Lower leg skin (tissue), 4 donors: ENCODE results near the gene ERC2. TPM values are rescaled to one million over a fixed set of nuclear protein-coding genes. Genes with fewer than 3 reads are reported as not detected.

Source experiments
- DNase-seq, 2 donors: peaks; one replicate each; pipeline ENCODE4 v3.0.0-alpha.2; 2019; ENCODE audit warnings: low spot score in 2 of 2
- H3K4me3 ChIP-seq: fragments of 200-600 bp; sonication (generic); 2 replicates; pipeline ENCODE4 v1.5.1; 2017; ENCODE audit warnings: mild to moderate bottlenecking, low read depth; ENCODE audit not compliant: poor library complexity, severe bottlenecking
- POLR2A ChIP-seq, 2 donors: fragments of 450-650 bp; IDR thresholded peaks; one replicate each; pipeline ENCODE4 v1.6.1; 2016 to 2017; ENCODE audit warnings: antibody characterized with exemption in 2 of 2, mild to moderate bottlenecking in 1 of 2, moderate library complexity in 1 of 2
- WGBS, 2 donors: methylation state at CpG; one replicate each; pipeline ENCODE4 v1.1.5; 2018; 5-methylcytosine and 5-hydroxymethylcytosine counted together
- intact Hi-C: fragments of 100-400 bp; cut with DNase I; formaldehyde crosslinking; loops from one replicate; pipeline ENCODE4 v1.15.0; 2023; ENCODE audit warnings: low total_unique reads
- total RNA-seq, 4 donors: library from RNA; depleted of rRNA; stranded (reverse); fragments of >200 nt; gene quantifications; one replicate each; pipeline ENCODE4 v1.1.0, GENCODE V29; 2016
- TF ChIP-seq, protein P1 (sequence below), 3 donors: fragments of 450-650 bp; IDR thresholded peaks; one replicate each; pipeline ENCODE4 v1.5.1; 2016; ENCODE audit warnings: antibody characterized with exemption in 3 of 3, mild to moderate bottlenecking in 3 of 3, moderate library complexity in 2 of 3

The ERC2 gene
- total RNA-seq, 4 donors from 2014 or later = 0.23 to 1.3 (median 0.42) TPM; not detected in 1

DNA sequence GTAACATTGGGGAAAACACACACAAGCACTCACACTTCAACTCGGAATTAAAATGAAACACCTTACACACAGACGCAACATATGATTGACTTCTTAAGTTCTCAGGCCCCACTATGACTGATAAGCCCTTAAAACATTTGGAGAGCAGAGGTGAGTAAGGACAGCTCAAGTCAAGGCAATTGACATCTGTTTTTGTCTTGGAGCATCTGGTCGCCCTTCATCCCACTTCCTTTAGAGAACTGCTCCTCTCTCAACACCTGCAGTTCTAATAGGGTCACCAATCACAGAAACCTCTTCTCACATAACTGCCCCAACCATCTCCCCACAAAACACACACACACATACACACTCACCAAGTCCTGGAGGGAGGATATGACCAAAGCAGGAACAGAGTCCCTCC lies 43.4 kb downstream of the ERC2 start:
- no peak for DNase-seq
- WGBS, 2 donors = 91 to 93% methylated on average over 3 of the region's 3 CpGs
- no peak overlapping the region for H3K4me3 ChIP-seq
- no peak for TF ChIP-seq POLR2A (IDR thresholded peaks at IDR 0.05)
- TF ChIP-seq, protein P1, sequence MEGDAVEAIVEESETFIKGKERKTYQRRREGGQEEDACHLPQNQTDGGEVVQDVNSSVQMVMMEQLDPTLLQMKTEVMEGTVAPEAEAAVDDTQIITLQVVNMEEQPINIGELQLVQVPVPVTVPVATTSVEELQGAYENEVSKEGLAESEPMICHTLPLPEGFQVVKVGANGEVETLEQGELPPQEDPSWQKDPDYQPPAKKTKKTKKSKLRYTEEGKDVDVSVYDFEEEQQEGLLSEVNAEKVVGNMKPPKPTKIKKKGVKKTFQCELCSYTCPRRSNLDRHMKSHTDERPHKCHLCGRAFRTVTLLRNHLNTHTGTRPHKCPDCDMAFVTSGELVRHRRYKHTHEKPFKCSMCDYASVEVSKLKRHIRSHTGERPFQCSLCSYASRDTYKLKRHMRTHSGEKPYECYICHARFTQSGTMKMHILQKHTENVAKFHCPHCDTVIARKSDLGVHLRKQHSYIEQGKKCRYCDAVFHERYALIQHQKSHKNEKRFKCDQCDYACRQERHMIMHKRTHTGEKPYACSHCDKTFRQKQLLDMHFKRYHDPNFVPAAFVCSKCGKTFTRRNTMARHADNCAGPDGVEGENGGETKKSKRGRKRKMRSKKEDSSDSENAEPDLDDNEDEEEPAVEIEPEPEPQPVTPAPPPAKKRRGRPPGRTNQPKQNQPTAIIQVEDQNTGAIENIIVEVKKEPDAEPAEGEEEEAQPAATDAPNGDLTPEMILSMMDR (IDR thresholded peaks at IDR 0.05) = no peak
- intact Hi-C loops = loop anchor here (1.0 kb wide), 1 partner anchor 30 kb away; no protein-coding TSS in a partner anchor

DNA sequence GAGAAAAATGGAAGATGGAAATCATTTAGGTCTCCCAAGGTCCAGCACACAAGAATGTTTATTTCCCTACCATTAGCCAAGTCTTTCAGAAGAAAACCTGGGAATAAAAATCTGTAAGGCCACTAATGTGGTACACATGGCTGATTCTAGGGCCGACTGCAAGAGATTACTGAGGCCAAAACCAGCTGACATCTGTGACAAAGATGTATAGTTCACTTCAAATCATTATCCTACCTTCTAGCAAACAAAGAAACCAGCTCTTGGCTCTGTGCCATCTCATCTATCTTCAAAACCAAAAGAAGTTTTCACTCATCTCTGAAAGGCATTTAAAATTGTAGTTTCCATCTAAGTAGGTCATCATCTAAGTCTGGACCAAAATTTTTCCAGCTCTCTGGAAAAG lies 43.9 kb downstream of the ERC2 start:
- DNase-seq = no peak
- WGBS, 2 donors = 24 to 56% methylated on average over 1 of the region's 1 CpG
- TF ChIP-seq, protein P1 (IDR thresholded peaks at IDR 0.05) = no peak
- TF ChIP-seq POLR2A (IDR thresholded peaks at IDR 0.05) = no peak
- intact Hi-C loops = loop anchor here (1.0 kb wide), 1 partner anchor 29 kb away; no protein-coding TSS in a partner anchor
- no peak overlapping the region for H3K4me3 ChIP-seq

DNA sequence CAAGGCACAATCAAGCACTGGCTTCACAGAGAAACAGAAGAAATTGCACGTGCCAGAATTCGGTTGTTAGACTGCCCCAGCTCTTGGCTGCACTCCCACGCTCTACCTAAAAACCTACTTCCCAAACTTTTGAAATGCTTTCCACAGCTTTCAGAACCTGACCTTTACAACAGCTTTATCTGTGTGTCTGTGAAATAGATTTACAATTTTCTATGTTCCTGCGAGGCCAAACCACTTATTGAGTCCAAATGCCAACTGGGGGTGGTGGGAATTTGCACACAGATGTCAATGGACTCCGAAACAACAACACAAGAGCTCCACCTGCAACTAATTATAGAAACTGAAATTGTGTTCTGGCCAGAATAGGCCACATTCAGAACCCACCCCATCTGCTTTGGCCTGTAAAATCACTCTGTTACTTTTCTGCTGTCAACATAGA lies 44.6 kb downstream of the ERC2 start:
- 49 to 65% methylated on average over 5 of the region's 5 CpGs for WGBS, 2 donors
- TF ChIP-seq, protein P1 (IDR thresholded peaks at IDR 0.05) = no peak
- TF ChIP-seq POLR2A (IDR thresholded peaks at IDR 0.05) = no peak
- DNase-seq = no peak
- intact Hi-C loops = loop anchor here (1.0 kb wide), 1 partner anchor 28 kb away; no protein-coding TSS in a partner anchor
- no peak overlapping the region for H3K4me3 ChIP-seq

DNA sequence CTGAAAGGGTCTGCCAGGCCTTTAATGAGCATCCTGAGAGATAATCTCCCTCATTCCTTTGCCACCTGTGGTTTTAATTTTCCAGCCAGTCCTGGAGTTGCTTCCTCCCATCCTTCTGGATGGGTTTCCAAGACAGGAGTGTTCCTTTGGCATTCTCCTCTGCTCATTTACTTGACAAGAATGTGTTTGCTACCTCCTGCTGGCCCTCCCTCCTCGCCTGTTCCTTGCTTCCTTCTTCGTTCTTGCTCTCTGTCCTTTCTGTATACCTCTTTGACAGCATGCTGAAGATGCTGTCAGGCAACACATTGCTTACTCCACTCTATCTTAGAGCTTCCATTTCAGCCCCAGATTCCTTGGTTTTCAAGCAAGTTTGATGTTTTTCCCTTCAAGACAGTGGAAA lies 46.0 kb downstream of the ERC2 start:
- 54 to 59% methylated on average over 2 of the region's 2 CpGs for WGBS, 2 donors
- TF ChIP-seq, protein P1 (IDR thresholded peaks at IDR 0.05) = no peak
- TF ChIP-seq POLR2A (IDR thresholded peaks at IDR 0.05) = no peak
- H3K4me3 ChIP-seq = no peak overlapping the region
- intact Hi-C loops = no loop called here
- no peak for DNase-seq

DNA sequence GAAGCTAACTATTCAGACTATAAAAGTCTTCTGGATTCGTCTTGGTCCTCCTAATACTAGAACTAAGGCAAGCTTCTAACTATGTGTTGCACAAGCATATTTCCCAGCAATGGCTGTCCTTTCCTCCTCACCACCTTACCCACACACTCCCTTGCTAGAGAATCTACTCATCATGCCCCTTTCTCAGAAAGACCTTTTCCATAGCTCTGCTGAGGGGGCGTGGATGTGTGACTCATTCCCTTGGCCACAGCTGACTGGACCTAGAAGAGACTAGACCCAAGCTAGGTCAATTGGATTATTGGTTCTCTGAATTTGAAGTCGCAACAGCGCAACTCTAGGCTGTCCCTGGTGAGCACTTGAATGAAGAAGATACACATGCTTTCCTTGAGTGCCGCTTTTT lies 47.1 kb downstream of the ERC2 start:
- TF ChIP-seq, protein P1 (IDR thresholded peaks at IDR 0.05) = no peak
- TF ChIP-seq POLR2A (IDR thresholded peaks at IDR 0.05) = no peak
- H3K4me3 ChIP-seq = no peak overlapping the region
- WGBS, 2 donors = 92 to 93% methylated on average over 5 of the region's 5 CpGs
- no peak for DNase-seq
- intact Hi-C loops = no loop called here

DNA sequence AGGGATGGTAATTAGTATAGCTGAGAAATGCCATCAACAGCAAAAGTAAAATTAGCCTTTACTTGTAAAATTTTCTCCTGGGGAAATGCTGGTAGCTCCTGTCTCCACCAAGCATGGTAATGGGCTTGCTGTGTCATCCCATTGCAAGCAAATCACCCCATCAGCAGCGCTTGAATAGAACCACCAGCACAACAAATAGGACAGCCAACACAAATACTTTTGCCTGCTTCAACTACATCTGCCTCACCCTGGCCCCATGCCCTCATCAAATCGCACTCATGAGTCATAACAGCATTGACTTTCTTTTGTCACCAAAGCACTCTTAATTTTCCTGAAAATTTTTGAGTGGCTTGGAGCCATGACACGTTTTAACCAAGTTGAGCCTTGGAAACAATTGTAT lies 52.6 kb downstream of the ERC2 start:
- no peak for DNase-seq
- H3K4me3 ChIP-seq = no peak overlapping the region
- intact Hi-C loops = no loop called here
- TF ChIP-seq, protein P1 (IDR thresholded peaks at IDR 0.05) = no peak
- TF ChIP-seq POLR2A (IDR thresholded peaks at IDR 0.05) = no peak
- WGBS, 2 donors = 32 to 34% methylated on average over 3 of the region's 3 CpGs
